Measurements from ENCODE around the gene SFT2D1. TPM values are rescaled to one million over a fixed set of nuclear protein-coding genes. Genes with fewer than 3 reads are reported as not detected.

Gene SFT2D1
- total and polyA plus RNA-seq, 9 of the 15 experiments (the other 6 are each of a cell fraction or from before 2014, with no cell fraction given), result 54.4 to 140 (median 74.6) TPM

DNA sequence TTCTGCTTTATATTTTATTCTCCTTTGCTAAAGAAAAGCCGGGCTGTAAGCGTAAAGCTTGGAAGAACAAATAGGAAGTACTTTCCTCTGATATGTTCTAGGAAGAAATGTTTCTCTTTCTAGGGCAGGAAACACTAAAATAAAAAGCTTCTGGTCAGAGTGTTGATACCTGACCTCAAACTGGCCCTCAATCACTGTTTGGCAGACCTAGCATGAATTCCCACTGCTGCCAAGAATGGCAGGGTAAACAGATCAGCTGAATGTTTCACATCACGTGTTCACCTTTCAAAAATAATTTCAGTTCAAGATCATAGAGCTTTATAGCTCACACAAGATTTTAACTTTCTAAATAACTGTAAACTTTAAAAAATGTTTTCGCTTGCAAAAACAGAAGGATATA lies 37.5 kb upstream of the SFT2D1 start (continued):
- TF ChIP-seq NFE2 (IDR thresholded peaks at IDR 0.05; ENCODE audit: low read depth), result no peak
- TF ChIP-seq, protein P1, sequence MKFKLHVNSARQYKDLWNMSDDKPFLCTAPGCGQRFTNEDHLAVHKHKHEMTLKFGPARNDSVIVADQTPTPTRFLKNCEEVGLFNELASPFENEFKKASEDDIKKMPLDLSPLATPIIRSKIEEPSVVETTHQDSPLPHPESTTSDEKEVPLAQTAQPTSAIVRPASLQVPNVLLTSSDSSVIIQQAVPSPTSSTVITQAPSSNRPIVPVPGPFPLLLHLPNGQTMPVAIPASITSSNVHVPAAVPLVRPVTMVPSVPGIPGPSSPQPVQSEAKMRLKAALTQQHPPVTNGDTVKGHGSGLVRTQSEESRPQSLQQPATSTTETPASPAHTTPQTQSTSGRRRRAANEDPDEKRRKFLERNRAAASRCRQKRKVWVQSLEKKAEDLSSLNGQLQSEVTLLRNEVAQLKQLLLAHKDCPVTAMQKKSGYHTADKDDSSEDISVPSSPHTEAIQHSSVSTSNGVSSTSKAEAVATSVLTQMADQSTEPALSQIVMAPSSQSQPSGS (CRISPR knock-in tag; IDR thresholded peaks at IDR 0.05), result no peak

DNA sequence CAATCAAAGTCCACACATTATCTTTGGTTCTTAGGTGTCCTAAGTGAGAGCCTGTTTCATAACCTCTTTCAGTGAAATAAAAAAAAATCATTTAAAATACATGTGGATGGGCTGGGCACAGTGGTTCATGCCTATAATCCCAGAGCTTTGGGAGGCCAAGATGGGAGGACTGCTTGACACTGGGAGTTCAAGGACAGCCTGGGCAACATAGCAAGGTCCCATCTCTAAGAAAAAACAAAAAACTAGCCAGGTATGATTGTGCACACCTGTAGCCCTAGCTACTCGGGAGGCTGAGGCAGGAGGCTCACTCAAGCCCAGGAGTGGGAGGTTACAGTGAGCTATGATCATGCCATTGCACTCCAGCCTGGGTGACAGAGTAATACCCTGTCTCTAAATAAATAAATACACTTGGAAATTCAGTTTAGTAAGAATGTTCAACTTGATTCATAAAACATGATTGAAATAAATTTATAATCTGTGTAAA lies 36.8 kb upstream of the SFT2D1 start:
- CTCF ChIA-PET (ENCODE audit: low intra/inter-chr PET ratio), result no interaction called here
- no peaks in the 10 kb centered on the region for H4K20me1 ChIP-seq (replicated peaks; ENCODE audit: control insufficient read depth, insufficient read depth, low read length)
- no peak for FAIRE-seq
- in situ Hi-C loops (cut with MboI) (loop anchor here (5.0 kb wide), 1 partner anchor 47 kb away; no protein-coding TSS in a partner anchor), intact Hi-C loops (cut with micrococcal nuclease) (no loop called here)
- H2AFZ ChIP-seq (ENCODE audit: low read depth, low read length), result no peak overlapping the region
- H3K27ac ChIP-seq (ENCODE audit: extremely low read depth, low read depth, low read length), result no peak overlapping the region
- TF ChIP-seq ADNP (tag; IDR thresholded peaks at IDR 0.05), result no peak
- no peak for TF ChIP-seq TARDBP (IDR thresholded peaks at IDR 0.05)
- no peak for TF ChIP-seq L3MBTL2 (IDR thresholded peaks at IDR 0.05)
- TF ChIP-seq ZNF57 (CRISPR knock-in tag; IDR thresholded peaks at IDR 0.05), result no peak
- no peak for TF ChIP-seq ELF4 (CRISPR knock-in tag; IDR thresholded peaks at IDR 0.05)
- TF ChIP-seq ZSCAN32 (CRISPR knock-in tag; IDR thresholded peaks at IDR 0.05), result no peak
- peaks cover 63% of the 10 kb centered on the region for H3K79me2 ChIP-seq (ENCODE audit: control insufficient read depth, insufficient read depth, low read length)
- H3K9me3 ChIP-seq (replicated peaks; ENCODE audit: control insufficient read depth, insufficient read depth, low read depth, low read length), result no peaks in the 10 kb centered on the region
- H3K27me3 ChIP-seq (ENCODE audit: control insufficient read depth in 2 of 2, insufficient read depth in 2 of 2, low read length in 2 of 2), result no peaks in the 10 kb centered on the region
- H3K4me1 ChIP-seq (replicated peaks in 1 of 2; ENCODE audit: control insufficient read depth in 2 of 2, insufficient read depth in 2 of 2, low read length in 2 of 2), result peaks cover 3 to 20% of the 10 kb centered on the region in 2 experiments; a peak in 2 of 5 replicates
- DNase-seq (ENCODE audit: extremely low read depth in 1 of 4, low spot score in 3 of 4), result no peak
- no peak overlapping the region for H3K4me2 ChIP-seq (ENCODE audit: insufficient read depth, low read length)
- H3K9ac ChIP-seq (ENCODE audit: insufficient read depth in 1 of 2, low read depth in 2 of 2, low read length in 2 of 2), result no peak overlapping the region
- no TSS peak for BruUV-seq (replicated peaks)
- H3K4me3 ChIP-seq, result no peak overlapping the region
- no peaks in the 10 kb centered on the region for H3K9me1 ChIP-seq (ENCODE audit: control insufficient read depth, insufficient read depth, low read length)
- POLR2A ChIA-PET, result interaction anchor here (0.6 to 1.6 kb wide), 2 partner anchors 15 to 17 kb away, joined by 3 to 4 read pairs; no protein-coding TSS in a partner anchor
- ATAC-seq, result no peak
- peaks cover 4% of the 10 kb centered on the region; the same call in 1 of the 3 replicates for H3K36me3 ChIP-seq (ENCODE audit: control insufficient read depth, insufficient read depth, low read length)
- 78% methylated on average over 1 of the region's 1 CpG for WGBS (ENCODE audit: insufficient coverage, low coverage, missing lambda C conversion rate)
